Stimulated activated CD8-positive, alpha-beta memory T cell treated with anti-CD3 and anti-CD28 coated beads, Interleukin-15, amount 100 ng/mL, for 1 hour (primary cell): ENCODE results near the gene DENND2A.
"Not testable (repeated sequence)": the region's sequence is repeated elsewhere in the genome, so short reads cannot be mapped to it uniquely, and the experiment has no call there.

Experiments used
- DNase-seq: peaks from one replicate; pipeline ENCODE4 v3.0.0-alpha.2; 2020; ENCODE audit warnings: low read depth

The DENND2A gene

GRCh38 chr7:140544388-140544826 lies 96.2 kb downstream of the DENND2A start:
- no peak for DNase-seq

- DNase-seq: no peak
Observed at GRCh38 chr7:140542228-140542603, 98.4 kb downstream of the DENND2A start.

- DNase-seq: no peak
Observed at GRCh38 chr7:140541513-140542227, 98.9 kb downstream of the DENND2A start.

- DNase-seq: no peak
Observed at GRCh38 chr7:140541176-140541512, 99.5 kb downstream of the DENND2A start.

- DNase-seq: no peak
Observed at GRCh38 chr7:140540136-140540777, 100.4 kb downstream of the DENND2A start.

GRCh38 chr7:140539461-140539860 lies 101.2 kb downstream of the DENND2A start:
- no peak for DNase-seq

GRCh38 chr7:140537750-140538482 lies 102.7 kb downstream of the DENND2A start:
- no peak for DNase-seq

- no peak for DNase-seq
Observed at GRCh38 chr7:140534743-140535142, 105.9 kb downstream of the DENND2A start.

- DNase-seq: no peak
Observed at GRCh38 chr7:140533394-140533872, 107.2 kb downstream of the DENND2A start.

- not testable (repeated sequence) for DNase-seq
Observed at GRCh38 chr7:140529428-140529827, 111.2 kb downstream of the DENND2A start.

- no peak for DNase-seq
Observed at GRCh38 chr7:140526787-140527664, 113.6 kb downstream of the DENND2A start.

GRCh38 chr7:140526214-140526613 lies 114.4 kb downstream of the DENND2A start:
- DNase-seq: no peak

- no peak for DNase-seq
Observed at GRCh38 chr7:140525743-140526142, 114.9 kb downstream of the DENND2A start.

- DNase-seq: no peak
Observed at GRCh38 chr7:140521421-140521820, 119.2 kb downstream of the DENND2A start.

GRCh38 chr7:140519007-140519399 lies 121.6 kb downstream of the DENND2A start:
- DNase-seq: no peak

- DNase-seq: no peak
Observed at GRCh38 chr7:140518370-140519006, 122.1 kb downstream of the DENND2A start.

GRCh38 chr7:140517546-140518369 lies 122.9 kb downstream of the DENND2A start:
- DNase-seq: peak; percentile 54

GRCh38 chr7:140512317-140513000 lies 128.2 kb downstream of the DENND2A start:
- DNase-seq: no peak

GRCh38 chr7:140509789-140510188 lies 130.8 kb downstream of the DENND2A start:
- DNase-seq: no peak

GRCh38 chr7:140507556-140507955 lies 133.1 kb downstream of the DENND2A start:
- DNase-seq: not testable (repeated sequence)
